NOMO-1 treated with dmso at 0.1 percent for 144 hours (cell line): Measurements from ENCODE around the gene PKN1.

Experiments
- DNase-seq: peaks from one replicate; lab custom pipeline; 2025; ENCODE audit not compliant: unreplicated experiment; lab: John Stamatoyannopoulos, UW

The PKN1 gene

DNA sequence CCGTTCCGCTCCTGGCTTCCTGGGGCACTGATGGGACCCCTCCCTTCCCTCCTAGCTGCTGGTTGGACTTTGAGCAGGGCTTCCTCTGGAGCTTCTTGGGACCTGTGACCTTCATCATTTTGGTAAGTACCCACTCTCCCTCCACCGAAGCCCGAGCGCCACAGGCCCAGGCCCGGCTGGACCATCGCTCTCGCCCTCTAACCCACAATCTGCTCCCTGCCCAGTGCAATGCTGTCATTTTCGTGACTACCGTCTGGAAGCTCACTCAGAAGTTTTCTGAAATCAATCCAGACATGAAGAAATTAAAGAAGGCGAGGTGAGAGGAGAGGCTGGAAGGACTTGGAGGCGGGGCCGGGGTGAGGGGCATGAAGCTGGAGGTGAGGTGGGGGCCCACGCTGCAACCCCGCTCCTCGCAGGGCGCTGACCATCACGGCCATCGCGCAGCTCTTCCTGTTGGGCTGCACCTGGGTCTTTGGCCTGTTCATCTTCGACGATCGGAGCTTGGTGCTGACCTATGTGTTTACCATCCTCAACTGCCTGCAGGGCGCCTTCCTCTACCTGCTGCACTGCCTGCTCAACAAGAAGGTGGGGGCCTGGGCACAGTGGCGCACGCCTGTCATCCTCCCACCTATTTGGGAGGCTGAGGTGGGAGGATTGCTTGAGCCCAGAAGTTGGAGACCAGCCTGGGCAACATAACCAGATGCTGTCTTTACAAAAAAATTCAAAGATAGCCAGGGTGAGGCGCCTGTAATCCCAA, 26.3 kb upstream of the PKN1 start:
- no peak for DNase-seq

DNA sequence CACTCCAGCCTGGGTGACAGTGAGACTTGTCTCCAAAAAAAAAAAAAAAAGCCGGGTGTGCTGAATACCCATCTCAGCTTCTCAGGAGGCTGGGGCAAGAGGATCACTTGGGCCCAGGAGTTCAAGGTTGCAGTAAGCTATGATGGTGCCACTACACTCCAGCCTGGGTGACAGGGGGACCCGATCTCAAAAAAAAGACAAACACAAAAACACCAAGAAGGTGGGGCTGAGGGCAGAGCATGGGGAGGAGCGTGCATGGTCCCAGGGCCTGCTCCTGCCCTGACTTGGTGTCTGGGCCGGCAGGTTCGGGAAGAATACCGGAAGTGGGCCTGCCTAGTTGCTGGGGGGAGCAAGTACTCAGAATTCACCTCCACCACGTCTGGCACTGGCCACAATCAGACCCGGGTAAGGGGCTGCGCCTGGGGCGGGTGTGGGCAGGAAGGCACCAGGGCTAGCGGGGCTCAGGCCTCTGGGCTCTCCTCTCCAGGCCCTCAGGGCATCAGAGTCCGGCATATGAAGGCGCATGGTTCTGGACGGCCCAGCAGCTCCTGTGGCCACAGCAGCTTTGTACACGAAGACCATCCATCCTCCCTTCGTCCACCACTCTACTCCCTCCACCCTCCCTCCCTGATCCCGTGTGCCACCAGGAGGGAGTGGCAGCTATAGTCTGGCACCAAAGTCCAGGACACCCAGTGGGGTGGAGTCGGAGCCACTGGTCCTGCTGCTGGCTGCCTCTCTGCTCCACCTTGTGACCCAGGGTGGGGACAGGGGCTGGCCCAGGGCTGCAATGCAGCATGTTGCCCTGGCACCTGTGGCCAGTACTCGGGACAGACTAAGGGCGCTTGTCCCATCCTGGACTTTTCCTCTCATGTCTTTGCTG, 25.3 kb upstream of the PKN1 start:
- DNase-seq = no peak

DNA sequence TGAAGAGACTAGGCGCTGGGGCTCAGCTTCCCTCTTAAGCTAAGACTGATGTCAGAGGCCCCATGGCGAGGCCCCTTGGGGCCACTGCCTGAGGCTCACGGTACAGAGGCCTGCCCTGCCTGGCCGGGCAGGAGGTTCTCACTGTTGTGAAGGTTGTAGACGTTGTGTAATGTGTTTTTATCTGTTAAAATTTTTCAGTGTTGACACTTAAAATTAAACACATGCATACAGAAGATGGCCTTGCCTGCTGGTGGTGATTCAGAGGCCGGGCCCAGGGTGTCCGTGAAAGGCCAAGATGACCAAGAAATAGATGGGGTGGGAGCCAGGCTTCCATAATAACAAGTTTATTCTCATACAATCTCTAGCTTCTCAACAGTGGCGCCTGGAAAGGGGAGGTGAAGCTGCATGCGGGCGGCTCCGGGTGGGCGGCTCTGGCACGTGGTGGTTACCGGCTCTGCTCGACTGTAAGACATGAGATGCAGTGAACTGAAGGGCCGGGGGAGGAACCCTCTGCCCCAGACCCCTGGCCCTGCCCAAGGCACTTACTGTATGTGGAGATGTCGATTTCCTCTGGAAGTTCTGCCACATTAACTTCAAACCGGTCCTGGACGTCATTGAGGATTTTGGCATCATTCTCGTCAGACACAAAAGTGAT, 24.5 kb upstream of the PKN1 start:
- no peak for DNase-seq

DNA sequence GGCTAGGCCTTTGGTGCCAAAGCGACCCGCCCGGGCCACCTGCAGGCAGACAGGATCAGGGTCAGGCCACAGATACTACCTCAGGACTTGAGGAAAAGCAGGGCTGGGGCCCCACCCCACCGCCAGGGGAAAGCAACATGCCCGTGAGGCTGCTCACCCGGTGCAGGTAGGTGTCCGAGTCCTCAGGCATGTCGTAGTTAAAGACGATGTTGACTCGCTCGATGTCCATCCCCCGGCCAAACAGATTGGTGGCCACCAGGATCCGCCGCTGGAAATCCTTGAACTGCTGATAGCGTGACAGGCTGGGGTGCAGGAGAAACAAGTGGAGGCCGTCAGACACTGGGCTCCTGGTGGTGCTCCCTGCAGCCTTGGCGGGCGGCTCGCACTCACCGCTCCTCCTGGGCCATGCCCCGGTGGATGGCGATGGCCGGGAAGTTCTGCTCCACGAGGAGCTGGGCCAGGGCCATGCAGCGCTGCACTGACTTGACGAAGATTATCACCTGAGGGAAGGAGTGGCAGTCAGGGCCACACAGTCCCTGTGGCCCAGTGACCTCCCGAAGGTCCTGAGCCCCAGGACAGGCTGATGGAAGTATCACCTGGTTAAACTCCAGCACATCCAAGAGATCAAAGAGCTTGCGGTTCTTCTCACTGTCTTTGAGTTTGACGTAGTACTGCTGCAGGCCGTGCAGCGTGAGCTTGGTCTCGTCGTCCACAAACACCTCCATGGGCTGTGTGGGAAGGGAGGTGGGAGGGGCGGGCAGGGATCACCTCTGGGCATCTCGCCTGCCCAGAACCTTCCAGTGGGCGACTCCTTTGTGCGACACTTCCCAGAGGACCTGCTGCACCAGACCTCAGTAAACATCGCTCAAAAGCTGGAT, 23.7 kb upstream of the PKN1 start:
- DNase-seq = no peak

DNA sequence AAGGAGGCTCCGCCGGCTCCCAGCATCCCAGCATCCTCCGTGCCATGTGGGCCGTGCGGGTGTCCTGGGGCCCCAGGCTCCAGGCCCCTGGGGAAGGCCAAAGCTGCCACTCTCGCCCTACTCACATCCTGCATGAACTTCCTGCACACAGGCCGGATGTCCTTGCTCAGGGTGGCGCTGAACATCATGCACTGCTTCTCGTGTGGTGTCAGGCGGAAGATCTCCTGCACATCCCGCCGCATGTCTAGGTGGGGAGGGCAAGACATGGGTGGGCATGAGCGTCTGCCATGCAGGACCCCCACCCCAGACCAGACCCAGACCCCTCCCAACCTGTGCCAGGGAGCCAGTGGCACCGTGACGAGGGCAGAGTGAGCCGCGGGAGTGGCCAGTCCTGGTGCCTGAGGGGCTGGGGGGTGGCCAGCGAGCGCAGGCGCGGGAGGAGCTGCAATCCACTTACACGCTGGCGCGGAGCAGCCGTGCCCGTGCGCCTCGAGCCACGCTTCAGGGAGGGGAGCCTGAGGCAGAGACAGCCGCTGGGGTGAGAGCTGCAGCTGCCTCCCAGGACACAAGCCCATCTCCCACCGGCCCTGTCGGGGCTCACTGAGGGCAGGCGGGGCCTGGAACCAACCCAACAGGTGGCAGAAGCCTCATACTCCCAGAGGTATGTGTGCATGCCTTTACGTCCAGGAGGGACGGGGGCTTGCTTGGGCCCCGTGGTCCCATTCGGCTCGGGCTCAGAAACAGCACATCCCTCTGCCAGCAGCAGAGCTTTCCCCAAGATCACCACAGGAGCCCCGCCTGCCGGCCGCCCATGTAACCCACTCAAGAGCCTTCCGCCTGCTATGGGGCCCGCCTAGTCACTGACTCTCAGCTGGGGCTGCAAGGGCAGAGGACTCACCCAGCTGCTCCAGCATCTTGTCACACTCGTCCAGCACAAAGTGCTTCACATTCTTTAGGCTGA, 22.7 kb upstream of the PKN1 start:
- DNase-seq = no peak

DNA sequence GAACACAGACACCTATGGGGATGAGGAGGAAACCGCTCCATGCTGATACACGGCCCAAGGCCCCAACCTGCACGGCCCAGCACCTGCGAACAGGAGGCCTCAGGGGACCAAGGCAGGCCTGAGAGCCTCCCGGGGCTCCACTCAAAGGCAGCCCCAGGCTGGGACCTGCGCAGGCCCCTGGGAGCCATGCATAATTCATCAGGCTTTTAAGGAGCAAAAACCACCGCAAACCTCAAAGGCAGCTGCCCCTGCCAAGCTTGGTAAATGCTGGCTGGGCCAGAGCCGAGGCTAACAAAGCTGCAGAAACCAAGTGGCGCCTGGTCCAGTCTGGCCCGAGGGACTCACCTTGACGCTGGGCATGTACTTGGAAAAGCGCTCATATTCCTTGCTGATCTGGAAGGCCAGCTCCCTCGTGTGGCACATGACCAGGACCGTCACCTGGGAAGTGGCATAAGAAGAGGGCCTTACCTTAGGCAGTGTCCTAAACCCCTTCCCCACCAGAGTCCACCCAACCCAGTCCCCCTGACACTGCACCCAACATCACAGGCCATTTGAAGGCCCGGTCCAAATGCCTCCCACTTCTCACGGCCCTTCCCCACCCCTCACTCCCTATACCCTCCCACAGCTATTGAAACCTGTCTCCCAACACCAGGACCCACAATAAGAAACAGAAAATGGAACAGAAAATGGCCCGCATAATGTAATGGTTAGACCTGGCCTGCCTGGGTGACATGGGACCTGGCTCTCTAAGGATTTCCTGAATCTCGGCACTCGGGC, 21.8 kb upstream of the PKN1 start:
- DNase-seq = no peak

GRCh38 chr19:14411938-14412245, 21.2 kb upstream of the PKN1 start:
- DNase-seq = no peak

- DNase-seq = no peak
Observed at GRCh38 chr19:14412324-14412995, 20.6 kb upstream of the PKN1 start.

DNA sequence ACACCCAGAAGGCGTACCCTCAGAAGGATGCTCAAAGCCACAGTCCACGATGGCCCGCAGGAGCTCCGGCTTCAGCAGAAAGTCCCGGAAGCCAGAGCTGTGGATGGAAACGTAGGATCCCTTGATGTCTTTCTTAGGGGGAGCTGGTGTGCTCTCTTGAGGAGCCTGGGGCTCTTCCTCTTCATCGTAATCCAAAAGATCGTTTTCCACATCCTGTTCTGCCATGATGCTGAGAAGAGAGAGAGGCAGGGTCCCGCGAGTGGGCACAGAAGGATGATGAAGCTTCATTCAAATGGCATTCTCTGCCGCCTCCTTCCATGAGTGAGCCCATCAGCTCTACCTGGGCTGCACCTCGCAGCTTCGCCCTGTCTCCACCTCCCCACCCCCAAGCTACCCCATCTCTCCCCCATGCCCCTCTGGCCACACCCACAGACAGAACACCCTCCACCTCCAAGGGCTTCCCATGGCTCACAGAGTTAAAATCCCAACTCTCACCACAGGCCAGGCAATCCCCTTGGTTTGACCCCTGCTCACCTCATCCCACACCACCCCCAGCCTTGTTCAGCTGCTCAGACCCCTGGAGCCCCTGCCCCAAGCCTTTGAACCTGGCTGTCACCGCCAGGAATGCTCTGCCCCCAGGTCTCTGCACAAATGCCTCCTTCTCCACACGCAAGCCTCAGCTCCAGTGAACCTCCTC, 20.0 kb upstream of the PKN1 start:
- no peak for DNase-seq

DNA sequence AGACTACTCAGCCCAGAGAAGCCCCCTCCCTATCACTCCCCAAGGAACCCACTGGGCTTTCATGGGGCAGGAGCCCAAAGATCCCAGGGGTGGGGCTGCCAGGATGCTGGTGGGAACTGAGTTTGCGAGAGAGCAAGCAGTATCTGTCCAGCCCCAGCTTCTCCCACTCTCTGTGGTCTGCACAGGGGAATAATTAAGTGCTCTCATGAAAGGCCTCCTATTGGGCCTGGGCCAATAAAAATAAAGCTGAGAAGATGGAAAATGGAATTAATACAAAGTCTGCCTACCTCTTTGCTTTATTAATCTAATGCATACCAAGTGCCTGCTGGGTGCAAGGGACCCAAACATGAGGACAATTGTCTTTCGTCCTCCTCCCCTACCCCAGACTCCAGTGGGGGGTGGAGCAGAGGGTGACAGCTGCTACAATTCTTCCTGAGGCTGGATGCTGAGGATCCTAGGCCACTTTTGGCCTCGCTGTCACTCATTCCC, 19.4 kb upstream of the PKN1 start:
- no peak for DNase-seq

DNA sequence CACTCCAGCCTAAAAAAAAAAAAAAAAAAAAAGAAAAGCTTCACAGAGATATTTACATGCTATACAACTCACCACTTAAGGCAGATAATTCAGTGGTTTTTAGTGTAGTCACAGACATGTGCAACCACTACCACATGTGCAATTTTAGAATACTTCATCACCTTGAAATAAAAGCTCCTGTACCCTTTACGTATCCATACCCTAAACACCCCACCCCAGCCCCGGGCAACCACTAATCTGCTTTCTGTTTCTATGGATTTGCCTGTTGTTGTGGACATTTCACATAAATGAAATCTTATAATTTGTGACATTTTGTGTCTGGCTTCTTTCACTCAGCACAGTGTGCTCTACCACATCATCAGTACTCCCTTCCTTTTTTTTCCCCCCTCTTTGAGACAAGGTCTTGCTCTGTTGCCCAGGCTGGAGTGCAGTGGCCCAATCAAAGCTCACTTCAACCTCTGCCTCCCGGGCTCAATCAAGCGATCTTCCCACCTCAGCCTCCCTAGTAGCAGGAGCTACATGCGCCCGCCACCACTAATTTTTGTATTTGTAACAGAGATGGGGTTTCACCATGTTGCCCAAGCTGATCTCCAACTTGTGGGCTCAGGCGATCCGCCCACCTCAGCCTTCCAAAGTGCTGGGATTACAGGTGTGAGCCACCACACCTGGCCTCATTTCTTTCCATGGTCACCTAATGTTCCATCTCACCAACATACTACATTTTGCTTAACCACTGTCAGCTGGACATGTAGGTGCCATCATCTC, 18.0 kb upstream of the PKN1 start:
- DNase-seq = no peak

DNA sequence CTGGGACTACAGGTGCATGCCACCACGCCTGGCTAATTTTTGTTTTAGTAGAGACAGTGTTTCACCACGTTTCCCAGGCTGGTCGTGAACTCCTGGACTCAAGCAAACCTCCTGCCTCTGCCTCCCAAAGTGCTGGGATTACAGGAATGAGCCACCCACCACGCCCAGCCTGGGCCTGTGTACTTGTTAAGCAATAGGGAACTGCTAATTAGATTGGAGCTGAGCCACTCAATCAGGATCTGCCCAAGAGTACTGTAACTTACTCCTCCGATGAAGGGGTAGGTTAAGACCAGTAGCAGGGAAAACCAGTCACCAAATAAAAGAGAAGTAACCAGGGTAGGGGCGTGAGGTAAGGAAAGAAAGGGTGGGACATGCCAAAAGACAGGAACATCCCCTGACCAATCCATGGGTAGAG, 16.3 kb upstream of the PKN1 start:
- DNase-seq = peak; percentile 40

- no peak for DNase-seq
Observed at GRCh38 chr19:14418856-14419105, 14.3 kb upstream of the PKN1 start.

GRCh38 chr19:14419106-14419813, 13.8 kb upstream of the PKN1 start, which contains the start of gene DDX39A:
Gene DDX39A, minus strand, starts transcription at chr19:14419341. Its CDS starts 6,121 bp downstream, at chr19:14413220.
- peak; percentile 99 for DNase-seq

DNA sequence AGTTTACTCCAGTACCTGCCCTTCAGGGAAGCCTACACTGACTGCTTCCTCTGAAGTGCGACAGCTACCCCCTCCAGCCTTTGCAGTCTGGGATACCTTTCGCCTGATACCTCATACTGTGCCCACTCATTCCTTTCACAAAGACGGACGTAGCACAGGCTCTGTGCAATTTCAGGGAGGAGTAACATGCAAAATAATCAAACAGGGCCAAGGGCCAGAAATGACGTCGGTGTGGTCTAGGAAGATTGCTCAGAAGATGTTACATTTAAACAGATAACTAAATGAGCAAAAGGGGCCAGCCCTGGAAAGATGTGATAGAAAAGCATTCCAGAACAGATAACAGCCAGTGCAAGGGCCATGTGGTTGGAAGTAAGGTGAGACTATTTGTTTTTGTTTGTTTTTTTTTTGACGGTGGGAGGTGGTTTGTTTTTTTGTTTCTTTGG, 7.4 kb upstream of the PKN1 start:
- DNase-seq = no peak

- no peak for DNase-seq
Observed at GRCh38 chr19:14427461-14427860, 5.6 kb upstream of the PKN1 start.
